HFF-Myc (cell line): Measurements from ENCODE around the gene CAPN14.

Experiments
- DNase-seq: peaks from one replicate; pipeline ENCODE4 v3.0.0-alpha.2; 2011; ENCODE audit warnings: low read depth; ENCODE audit errors: extremely low read depth
- H3K4me3 ChIP-seq: replicated peaks from 2 replicates; pipeline ENCODE4 v1.5.1; 2011; ENCODE audit warnings: low read depth, mild to moderate bottlenecking, control low read depth, low read length
- TF ChIP-seq, protein P1 (sequence below): IDR thresholded peaks from 2 replicates; pipeline ENCODE4 v1.5.1; 2012; ENCODE audit warnings: mild to moderate bottlenecking, low read depth, low read length, control low read depth; ENCODE audit errors: missing control alignments

Gene CAPN14

DNA sequence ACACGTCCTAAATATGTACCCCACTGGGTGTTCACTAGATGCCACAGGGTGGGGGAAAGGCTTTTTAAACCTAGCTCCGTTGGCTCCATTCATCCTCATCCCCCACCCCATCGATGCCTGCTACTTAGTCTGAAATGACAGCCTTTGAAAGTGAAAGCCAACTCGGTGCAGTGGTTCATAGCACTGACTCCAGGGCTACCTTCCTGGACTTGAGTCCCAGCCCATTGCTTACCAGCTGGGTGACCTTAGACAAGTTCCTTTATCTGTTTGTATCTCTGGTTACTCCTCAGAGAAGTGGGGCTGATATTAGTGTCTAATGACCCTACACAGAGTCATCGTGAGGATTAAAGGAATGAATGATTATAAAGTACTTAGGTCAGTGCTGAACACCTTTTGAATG lies 41.0 kb upstream of the CAPN14 start:
- TF ChIP-seq, protein P1, sequence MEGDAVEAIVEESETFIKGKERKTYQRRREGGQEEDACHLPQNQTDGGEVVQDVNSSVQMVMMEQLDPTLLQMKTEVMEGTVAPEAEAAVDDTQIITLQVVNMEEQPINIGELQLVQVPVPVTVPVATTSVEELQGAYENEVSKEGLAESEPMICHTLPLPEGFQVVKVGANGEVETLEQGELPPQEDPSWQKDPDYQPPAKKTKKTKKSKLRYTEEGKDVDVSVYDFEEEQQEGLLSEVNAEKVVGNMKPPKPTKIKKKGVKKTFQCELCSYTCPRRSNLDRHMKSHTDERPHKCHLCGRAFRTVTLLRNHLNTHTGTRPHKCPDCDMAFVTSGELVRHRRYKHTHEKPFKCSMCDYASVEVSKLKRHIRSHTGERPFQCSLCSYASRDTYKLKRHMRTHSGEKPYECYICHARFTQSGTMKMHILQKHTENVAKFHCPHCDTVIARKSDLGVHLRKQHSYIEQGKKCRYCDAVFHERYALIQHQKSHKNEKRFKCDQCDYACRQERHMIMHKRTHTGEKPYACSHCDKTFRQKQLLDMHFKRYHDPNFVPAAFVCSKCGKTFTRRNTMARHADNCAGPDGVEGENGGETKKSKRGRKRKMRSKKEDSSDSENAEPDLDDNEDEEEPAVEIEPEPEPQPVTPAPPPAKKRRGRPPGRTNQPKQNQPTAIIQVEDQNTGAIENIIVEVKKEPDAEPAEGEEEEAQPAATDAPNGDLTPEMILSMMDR, result no peak
- no peak for DNase-seq
- H3K4me3 ChIP-seq, result no peak overlapping the region

- no peak for DNase-seq
- no peak overlapping the region for H3K4me3 ChIP-seq
- TF ChIP-seq, protein P1, result no peak
Observed at GRCh38 chr2:31256611-31257382, 39.5 kb upstream of the CAPN14 start.

- H3K4me3 ChIP-seq, result no peak overlapping the region
- no peak for DNase-seq
- TF ChIP-seq, protein P1, result no peak
Observed at GRCh38 chr2:31255911-31256571, 38.7 kb upstream of the CAPN14 start.

DNA sequence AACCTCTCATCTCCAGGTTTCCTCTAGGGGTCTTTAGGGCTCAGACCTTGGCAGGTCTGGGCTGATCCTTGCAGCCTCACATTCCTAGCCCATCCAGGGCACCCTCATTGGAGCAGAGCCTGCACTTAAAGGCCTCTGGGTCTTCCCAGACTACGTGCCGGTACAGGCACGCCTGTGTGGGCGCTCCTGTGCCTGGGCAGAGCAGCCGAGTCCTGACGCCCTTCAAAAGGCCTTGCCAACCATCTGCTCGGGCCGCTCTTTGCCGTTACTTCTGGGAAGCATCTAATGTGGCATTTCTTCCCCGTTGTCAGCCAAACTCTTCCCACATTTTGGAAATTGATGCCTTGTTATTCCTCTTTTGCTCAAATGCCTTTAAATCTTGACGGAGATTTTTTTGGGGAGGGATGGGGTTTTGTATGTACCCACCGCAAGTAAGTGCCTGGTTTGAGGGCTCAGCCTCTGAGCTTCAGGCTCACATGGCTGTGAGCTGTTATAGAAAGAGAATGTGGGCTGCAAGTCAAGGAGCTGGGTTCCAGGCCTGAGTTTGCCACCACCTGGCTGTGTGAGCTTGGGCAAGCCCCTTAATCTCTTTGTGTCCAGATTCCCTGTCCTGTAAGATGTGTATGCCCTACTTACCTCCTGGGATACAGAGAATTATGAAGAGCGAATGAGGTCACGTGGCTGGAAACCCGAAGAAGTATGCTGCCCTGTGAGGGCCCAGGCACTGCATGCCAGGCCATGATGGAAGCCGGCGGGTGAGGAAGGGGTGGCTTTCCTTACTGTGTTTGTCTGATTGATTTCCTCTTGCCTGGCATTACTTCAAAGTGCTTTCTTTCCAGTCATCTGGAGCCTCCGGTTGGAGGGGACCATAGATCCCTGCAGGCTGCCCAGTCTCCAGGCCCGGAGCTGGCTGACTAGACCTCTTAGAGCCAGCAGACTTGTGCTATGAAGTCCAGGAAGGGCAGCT lies 37.2 kb upstream of the CAPN14 start:
- no peak overlapping the region for H3K4me3 ChIP-seq

GRCh38 chr2:31253356-31254131 lies 36.2 kb upstream of the CAPN14 start:
- DNase-seq, result no peak
- TF ChIP-seq, protein P1, result no peak
- H3K4me3 ChIP-seq, result no peak overlapping the region

More for the DNA sequence above, 37.2 kb upstream of the CAPN14 start:
- no peak for DNase-seq
- TF ChIP-seq, protein P1, result no peak

GRCh38 chr2:31251851-31252250 lies 34.5 kb upstream of the CAPN14 start:
- DNase-seq, result no peak
- TF ChIP-seq, protein P1, result no peak
- no peak overlapping the region for H3K4me3 ChIP-seq
